MG63 (cell line): ENCODE measurements around the gene ARFIP1. TPM values are rescaled to one million over a fixed set of nuclear protein-coding genes. Genes with fewer than 3 reads are reported as not detected.

Experiments used
- DNase-seq: peaks from one replicate; pipeline ENCODE4 v3.0.0-alpha.2; 2020
- H3K27me3 ChIP-seq: fragments of 250-450 bp; sonication (Bioruptor Pico); 2 replicates; pipeline ENCODE4 v1.5.1; 2020; ENCODE audit warnings: mild to moderate bottlenecking, moderate library complexity
- H3K36me3 ChIP-seq: fragments of 250-450 bp; sonication (Bioruptor Pico); 2 replicates; pipeline ENCODE4 v1.5.1; 2020; ENCODE audit warnings: mild to moderate bottlenecking, moderate library complexity
- H3K4me3 ChIP-seq: fragments of 250-450 bp; sonication (Bioruptor Pico); 2 replicates; pipeline ENCODE4 v1.5.1; 2020; ENCODE audit warnings: mild to moderate bottlenecking, moderate library complexity
- H3K9me3 ChIP-seq: fragments of 250-450 bp; sonication (Bioruptor Pico); 2 replicates; pipeline ENCODE4 v1.5.1; 2020; ENCODE audit warnings: mild to moderate bottlenecking, moderate library complexity
- total RNA-seq: library from RNA; depleted of rRNA; stranded (reverse); fragments of >200 nt; shearing (Covaris generic); gene quantifications from 2 replicates; pipeline ENCODE4 v1.2.3, GENCODE V29; 2014; ENCODE audit warnings: low replicate concordance; rRNA removed

The ARFIP1 gene
- total RNA-seq, 1 experiment from 2014 or later = 16.6 TPM

- DNase-seq = no peak
- no peaks in the 10 kb centered on the region for H3K27me3 ChIP-seq
These were observed 176.4 kb downstream of the ARFIP1 start for GRCh38 chr4:152956147-152956546.

GRCh38 chr4:152956650-152957436 is 177.1 kb downstream of the ARFIP1 start:
- DNase-seq = no peak
- H3K4me3 ChIP-seq = no peak overlapping the region

More at GRCh38 chr4:152956147-152956546, 176.4 kb downstream of the ARFIP1 start:
- no peaks in the 10 kb centered on the region for H3K9me3 ChIP-seq
- H3K36me3 ChIP-seq = no peaks in the 10 kb centered on the region
- H3K4me3 ChIP-seq = no peak overlapping the region

GRCh38 chr4:152957437-152958171 is 177.8 kb downstream of the ARFIP1 start:
- Histone ChIP-seq H3K9me3 (no peaks in the 10 kb centered on the region), H3K4me3 (no peak overlapping the region), H3K36me3 (no peaks in the 10 kb centered on the region), H3K27me3 (no peaks in the 10 kb centered on the region)
- no peak for DNase-seq

More at GRCh38 chr4:152956650-152957436, 177.1 kb downstream of the ARFIP1 start:
- Histone ChIP-seq H3K36me3 (no peaks in the 10 kb centered on the region), H3K9me3 (no peaks in the 10 kb centered on the region), H3K27me3 (no peaks in the 10 kb centered on the region)

GRCh38 chr4:152959080-152959479 is 179.3 kb downstream of the ARFIP1 start:
- Histone ChIP-seq H3K36me3 (no peaks in the 10 kb centered on the region), H3K9me3 (no peaks in the 10 kb centered on the region), H3K27me3 (no peaks in the 10 kb centered on the region), H3K4me3 (no peak overlapping the region)
- no peak for DNase-seq

GRCh38 chr4:152960082-152960481 is 180.3 kb downstream of the ARFIP1 start:
- DNase-seq = no peak
- H3K36me3 ChIP-seq = no peaks in the 10 kb centered on the region
- H3K27me3 ChIP-seq = no peaks in the 10 kb centered on the region
- H3K4me3 ChIP-seq = no peak overlapping the region
- no peaks in the 10 kb centered on the region for H3K9me3 ChIP-seq

- DNase-seq = no peak
- Histone ChIP-seq H3K27me3 (no peaks in the 10 kb centered on the region), H3K4me3 (no peak overlapping the region), H3K36me3 (no peaks in the 10 kb centered on the region), H3K9me3 (no peaks in the 10 kb centered on the region)
These were observed 181.4 kb downstream of the ARFIP1 start for GRCh38 chr4:152961014-152961772.

- Histone ChIP-seq H3K36me3 (no peaks in the 10 kb centered on the region), H3K4me3 (no peak overlapping the region), H3K27me3 (no peaks in the 10 kb centered on the region), H3K9me3 (no peaks in the 10 kb centered on the region)
- DNase-seq = no peak
These were observed 182.0 kb downstream of the ARFIP1 start for GRCh38 chr4:152961773-152962115.

Other genes starting within 250 kb of the ARFIP1 start
- gene FBXW7, start 243.9 kb upstream of the ARFIP1 start, total RNA-seq = 17.8 and 34.4 TPM in 2 replicates
- gene TMEM154, start 100.0 kb upstream of the ARFIP1 start, total RNA-seq = 0.25 and 1.8 TPM in 2 replicates
- 0.07 and 0.15 TPM in 2 replicates for gene TIGD4, start 224 bp upstream of the ARFIP1 start, total RNA-seq
- 0.02 and 0.07 TPM in 2 replicates for gene FHDC1, start 156.4 kb downstream of the ARFIP1 start, total RNA-seq